ENCODE results near the gene AP2A2.

AP2A2 gene

DNA sequence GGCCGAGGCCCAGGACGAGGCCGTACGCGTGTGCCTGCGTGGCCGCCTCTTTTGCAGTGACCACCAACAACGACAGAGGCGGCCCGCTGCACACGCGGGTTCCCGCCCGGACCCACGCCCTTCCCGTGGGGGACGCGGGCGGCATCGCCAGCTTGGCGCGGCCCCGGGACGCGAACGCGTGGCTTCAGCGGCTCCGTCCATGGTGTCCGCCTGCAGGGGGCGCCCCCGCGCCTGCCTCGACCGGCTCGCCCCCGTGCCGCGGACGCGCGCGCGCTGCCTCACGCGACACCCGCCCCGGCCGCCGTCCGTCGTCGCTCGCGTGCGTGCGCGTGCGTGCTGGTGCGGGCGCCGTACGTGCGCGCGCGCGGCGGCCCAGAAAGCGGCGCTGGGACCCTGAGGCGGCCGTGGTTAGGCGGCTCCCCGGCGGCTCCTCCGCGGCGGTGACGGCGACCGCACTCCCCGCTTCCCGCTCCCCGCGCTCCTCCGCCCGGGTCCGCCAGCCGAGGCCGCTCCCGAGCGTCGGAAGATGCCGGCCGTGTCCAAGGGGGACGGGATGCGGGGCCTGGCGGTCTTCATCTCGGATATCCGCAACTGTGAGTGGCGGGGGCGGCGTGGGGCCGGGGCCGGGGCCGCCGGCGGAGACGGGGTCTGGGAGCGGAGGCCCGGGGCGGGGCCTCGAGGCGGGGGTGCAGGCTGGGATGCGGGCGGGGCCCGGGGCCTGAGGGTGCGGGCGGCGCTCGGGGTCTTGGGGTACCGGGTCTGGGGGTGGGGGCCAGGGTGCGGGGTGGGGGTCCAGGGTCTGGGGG lies at the start of gene AP2A2:
Gene AP2A2 (plus strand): TSS at position 375 of the 806 bp plus-strand sequence. CDS start 152 bp downstream, at position 527.
- DNase-seq: peak; percentile 84 to 95 (median 90)

DNA sequence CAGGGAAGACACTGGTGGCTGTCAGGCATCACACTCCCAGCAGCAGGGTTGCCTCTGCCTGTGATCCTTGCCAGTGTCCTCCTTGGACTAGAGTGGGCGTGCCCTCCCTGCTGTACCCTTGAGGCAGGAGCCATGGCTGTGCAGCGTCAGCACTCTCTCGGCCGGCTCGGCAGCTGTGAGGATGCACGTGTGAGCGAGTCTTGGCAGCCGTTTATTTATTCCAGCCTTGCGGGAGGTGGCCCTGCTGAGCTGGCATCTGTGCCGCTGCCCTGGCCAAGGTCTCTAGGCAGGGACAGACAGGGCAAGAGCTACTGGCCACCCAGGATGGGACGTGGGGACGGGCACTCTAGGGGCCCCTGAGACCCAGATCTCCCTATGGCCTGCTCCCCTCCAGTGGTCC lies 49.1 kb upstream of the AP2A2 start:
- no peak for DNase-seq

DNA sequence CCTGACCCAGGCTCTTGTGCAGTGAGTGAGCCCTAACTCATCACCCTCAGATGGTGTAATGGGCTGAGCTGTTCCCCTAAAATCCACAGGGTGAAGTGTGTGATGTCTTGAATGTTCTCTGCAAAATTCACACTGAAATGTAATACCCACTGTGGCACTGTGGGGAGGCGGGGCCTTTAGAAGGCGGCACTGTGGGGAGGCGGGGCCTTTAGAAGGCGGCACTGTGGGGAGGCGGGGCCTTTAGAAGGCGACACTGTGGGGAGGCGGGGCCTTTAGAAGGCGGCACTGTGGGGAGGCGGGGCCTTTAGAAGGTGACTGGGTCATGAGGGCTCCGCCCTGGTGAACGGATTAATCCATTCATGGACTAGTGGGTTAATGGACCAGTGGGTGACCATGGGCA lies 48.1 kb upstream of the AP2A2 start:
- no peak for DNase-seq

DNA sequence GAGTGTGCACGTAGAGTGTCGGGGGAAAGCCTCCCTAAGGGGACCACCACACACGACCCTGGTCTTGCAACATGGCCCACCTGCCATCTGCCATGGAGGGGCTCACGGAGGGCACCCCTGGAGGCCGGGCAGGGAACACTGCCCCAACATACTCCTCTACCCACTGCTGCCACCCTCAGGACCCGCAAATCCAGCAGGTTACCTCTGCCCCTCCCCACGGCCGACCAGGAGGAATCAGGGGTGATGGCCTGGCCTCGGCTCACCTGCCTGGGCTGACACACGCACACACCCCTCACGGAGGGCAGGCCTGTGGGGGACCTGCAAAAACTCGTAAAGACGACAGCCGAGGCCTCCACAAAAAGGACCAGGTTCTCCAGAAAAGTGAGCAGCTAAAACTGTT lies 45.2 kb upstream of the AP2A2 start:
- no peak for DNase-seq

DNA sequence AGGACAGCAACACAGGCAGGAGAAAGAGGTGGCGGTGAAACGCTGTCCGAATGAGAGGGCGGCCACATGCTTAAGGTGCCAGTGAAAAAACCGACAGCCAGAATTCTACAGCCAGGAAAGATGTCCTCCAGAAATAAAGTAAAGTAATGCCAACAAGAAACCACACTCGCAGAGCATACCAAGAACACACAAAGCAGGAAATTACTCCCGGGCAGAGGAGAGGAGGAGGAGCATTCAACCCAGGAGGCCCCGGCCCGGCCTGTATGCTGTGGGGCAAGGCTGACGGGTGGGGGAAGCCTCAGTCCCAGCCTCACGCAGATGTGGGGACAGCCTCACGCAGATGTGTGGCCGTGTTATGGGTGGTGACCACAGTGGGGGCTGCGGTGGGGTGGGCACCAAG lies 43.1 kb upstream of the AP2A2 start:
- no peak for DNase-seq

DNA sequence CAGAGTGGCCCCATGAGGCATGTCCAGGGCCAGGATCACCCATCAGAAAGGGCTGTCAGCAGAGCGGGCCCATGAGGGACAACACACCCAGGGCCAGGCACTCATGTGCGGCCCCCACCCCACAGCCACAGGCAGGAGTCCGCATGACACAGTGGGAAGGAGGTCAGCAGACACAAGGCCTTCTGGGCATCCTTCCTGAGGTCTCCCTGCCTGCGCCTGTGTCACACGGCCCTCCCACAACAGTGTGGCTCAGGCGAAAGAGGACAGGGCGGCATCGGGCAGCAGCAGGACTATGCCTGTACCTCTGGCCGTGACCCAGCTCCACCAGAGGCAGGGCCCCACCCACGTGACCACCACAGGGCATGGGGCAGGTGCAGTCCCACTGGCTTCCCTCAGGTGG lies 42.1 kb upstream of the AP2A2 start:
- DNase-seq: no peak

DNA sequence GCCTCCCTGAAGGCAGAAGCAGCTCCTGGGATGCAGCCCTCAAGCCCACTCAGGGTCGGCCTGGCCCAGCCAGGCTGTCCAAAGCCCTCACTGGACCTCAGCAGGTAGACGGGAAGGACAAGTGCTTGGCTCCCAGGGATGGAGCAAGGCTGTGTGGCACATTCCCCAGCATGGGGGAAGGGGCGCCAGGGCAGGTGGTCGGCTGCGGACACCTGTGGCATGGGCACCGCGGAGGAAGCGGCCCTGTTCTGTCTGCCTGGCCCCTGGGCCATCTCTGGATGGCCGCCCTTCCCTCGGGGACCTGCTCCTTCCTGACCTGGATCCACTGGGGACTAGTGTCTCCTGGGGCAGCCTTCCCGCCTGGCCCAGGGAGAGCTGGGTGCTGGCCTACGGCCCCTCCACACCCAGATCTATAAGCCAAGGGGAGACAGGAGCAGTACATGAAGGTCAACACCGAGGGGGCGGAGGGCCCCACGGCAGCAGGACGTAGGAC lies 41.0 kb upstream of the AP2A2 start:
- no peak for DNase-seq

DNA sequence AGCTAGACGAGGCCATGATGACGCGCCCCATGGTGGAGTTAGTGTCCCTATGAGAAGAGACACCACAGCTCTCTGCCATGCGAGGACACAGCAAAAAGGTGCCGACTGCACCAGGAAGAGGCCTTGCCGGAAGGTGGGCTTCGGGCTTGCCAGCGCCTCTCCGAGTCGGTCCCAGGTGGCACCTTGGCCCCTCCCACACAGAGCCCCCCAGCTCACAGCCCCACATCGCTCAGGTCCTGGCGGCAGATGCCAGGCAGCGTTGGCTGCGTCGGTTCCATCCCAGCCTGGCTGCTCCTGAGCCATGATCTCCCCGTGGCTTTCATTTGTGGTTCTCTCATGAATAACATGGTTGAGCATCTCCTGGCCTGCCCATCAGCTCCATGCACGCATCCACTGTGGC lies 39.1 kb upstream of the AP2A2 start:
- DNase-seq: no peak

DNA sequence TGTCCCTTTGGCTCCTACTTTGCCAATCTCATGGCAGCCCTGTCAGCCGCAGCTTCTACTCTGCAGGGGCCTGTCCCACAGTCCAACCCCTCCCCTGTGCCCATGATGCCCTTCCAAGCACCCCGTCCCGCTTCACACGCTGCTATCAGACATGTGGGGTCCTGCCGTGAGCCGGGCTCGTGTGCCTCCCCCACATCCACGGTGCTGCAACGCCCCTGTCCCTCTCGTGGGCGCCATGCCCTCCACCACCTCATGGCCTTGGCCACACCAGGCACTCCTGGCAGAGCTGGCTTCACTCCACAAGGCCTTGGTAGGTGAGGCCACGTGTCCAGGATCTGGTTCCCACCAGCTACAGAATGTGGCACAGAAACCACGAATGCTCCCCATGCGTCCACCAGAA lies 38.1 kb upstream of the AP2A2 start:
- no peak for DNase-seq

DNA sequence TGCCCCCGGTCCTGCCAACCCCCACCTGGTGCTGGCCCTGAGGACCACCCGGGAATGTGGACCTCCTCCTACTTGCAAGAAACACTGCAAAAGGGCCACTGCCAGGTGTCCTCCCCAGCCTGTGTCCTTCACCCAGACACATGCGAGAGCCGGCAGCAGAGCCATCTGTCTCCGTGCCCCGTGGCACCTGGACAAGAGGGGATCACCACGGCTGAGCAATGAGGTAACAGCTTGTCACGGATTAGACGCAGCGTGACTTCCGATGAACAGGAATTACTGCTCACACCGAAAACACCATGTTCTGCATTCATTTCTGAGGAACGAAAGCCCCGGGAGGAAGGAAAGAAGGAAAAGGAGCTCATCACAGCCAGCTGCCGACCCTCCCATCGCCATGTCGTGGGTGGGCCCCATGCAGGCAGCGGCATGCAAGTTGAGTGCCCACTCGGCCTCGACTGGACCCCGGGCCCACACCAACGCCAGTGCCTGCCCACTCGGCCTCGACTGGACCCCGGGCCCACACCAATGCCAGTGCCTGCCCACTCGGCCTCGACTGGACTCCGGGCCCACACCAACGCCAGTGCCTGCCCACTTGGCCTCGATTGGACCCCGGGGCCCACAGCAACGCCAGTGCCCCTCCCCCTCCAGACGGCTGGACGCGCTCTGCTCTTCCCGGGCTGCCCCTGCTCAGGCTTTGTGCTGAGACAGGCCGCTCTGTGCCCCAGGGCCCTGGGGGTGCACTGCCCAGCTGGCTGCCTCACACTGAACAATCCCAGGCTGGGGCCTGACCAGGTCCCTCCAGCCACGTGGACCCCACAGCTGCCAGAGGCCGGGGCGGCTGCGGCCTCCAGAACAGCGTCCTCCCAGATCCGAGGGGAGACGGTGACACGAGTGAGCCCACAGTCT lies 37.1 kb upstream of the AP2A2 start:
- no peak for DNase-seq

DNA sequence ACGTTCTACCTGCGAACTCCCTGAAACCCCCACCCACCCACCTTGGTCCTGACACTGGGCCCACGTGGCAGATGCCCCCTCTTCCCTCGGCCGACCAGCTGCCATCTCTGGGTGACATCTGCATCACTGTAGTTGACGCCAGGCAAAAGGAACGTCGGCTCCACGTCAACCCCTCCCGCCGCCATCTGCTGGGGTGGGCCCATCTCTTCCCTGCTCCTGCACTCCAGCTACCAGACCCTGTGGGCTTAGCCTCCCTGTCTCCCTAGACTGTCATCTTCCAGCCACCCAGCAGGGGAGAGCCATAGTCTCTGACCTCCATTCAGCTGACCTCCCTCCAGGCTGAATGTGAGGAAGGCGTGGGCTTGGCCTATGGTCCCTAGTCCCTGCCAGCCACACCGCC lies 36.4 kb upstream of the AP2A2 start:
- DNase-seq: no peak

DNA sequence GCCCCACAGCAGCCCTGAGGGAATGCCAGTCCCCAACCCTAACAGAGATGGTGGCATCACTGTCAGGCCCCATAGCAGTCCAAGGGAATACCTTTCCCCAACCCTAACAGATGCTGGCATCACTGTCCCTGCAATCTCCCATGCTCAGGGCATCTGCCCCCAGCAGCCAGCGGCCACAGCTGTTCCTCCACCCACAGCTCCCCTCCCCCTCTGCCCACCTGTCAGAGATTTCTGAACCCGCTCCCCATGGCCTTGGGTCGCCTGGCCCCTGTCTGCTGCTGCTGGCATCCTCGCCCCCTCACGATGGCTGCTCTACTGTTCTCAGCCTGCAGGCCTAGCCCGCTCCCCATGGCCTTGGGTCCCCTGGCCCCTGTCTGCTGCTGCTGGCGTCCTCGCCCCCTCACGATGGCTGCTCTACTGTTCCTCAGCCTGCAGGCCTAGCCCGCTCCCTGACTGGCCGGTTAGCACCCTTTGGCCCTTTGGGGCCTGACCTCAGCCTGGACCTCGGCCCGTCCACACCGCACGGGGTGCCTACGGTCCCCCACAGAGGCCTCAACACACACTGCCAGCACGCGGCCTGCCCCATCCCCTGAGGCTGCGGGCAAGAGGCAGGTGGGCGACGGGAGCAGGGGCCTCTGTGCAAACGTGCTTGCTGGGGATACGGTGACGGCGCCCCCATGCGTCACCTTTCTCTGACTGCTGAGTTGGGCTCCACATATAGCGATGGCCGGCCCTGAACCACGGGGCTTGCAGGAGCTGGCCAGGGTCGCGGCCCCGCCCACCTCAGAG lies 35.8 kb upstream of the AP2A2 start:
- no peak for DNase-seq

DNA sequence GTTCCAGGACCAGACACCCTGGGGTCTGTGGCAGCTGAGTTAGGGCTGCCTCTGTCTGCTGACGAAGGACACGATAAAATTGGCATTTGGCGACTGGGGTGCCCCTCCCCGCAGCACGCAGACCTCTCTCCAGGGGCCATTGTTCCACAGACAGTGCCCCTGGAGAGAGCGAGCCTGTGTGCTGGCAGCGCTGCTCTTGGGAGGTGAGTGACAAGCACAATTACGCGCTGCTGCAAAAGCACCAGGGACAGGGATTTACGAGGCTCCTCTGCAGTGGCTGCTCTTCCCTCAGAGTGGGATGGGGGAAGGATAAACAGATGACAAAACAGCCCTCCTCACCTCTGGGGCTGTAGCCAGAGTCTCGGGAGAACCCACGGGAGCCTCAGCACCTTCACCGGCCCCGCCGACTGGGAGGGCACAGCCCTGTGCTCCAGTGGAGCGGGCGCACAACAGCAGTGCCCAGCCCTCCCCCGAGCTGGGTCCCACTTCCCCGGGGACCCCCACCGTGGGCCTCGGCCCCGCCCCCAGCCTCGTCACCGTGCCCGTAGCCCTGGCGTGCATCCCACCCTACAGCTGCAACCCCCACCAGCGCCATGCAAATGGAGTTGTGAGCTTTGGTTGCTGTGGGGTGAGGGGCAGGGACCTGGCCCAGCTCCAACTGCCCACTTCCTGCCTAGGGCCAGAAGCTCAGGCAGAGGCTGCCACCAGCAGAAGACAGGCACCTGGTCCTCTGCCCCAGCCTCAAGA lies 34.7 kb upstream of the AP2A2 start:
- DNase-seq: no peak

DNA sequence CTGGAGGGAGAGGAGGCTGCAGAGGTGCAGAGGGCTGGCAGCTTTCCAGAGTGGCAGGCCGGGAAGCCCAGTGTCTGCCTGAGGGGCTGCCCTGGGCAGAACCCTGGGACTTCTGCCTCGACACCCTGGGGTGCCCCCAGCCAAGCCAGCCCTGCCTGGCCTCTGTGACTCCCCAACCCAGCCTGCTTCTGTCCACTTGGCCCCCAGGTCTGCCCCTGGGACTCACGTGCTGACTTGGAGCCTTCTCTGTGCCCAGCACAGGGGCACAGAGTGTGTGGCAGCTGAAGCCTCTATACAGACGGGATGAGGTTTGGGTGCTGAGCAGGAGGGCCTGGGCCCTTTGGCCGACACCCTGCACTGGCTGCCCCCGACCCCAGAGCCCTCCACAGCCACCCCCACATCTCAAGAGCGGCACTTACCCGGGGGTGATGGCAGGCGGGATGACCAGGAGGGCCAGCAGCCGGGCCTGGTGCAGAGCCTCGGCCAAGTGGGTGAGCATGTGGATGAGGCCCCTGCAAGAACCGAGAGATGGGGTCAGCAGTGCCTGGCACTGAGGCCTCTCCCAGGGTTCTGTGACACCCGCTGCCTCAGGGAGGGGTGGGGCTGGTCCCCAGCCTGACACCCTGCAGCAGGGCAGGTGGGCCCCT lies 32.5 kb upstream of the AP2A2 start:
- DNase-seq: no peak

DNA sequence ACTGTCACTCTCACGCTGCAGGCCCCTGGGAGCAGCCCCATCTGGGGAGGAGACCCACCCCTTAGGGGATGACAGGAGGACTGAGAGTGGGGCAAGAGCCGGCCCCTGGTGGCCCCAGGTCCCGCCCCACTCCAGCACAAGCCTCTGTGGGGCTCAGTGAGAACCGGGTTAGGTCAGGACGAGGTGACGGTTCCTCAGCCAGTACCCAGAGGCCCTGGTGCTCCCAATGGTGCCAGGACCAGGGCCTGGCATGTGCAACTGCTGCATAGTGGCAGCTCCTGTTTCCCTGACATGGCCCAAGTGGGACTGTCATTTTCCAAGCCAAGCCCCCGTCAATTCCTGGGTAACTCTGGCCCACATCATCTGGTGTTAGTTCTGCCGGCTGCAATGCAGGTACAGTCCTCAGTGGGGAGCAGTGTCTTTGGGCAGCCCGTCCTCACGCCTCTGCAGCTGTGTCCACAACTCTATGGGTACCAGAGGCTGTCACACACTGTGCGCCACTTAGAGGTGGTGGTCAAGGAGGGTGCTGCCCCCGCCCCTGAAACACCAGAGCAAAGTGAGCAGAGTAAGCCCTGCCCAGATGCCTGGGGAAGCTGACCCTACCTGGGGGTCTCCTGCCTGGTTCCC lies 31.0 kb upstream of the AP2A2 start:
- DNase-seq: no peak

DNA sequence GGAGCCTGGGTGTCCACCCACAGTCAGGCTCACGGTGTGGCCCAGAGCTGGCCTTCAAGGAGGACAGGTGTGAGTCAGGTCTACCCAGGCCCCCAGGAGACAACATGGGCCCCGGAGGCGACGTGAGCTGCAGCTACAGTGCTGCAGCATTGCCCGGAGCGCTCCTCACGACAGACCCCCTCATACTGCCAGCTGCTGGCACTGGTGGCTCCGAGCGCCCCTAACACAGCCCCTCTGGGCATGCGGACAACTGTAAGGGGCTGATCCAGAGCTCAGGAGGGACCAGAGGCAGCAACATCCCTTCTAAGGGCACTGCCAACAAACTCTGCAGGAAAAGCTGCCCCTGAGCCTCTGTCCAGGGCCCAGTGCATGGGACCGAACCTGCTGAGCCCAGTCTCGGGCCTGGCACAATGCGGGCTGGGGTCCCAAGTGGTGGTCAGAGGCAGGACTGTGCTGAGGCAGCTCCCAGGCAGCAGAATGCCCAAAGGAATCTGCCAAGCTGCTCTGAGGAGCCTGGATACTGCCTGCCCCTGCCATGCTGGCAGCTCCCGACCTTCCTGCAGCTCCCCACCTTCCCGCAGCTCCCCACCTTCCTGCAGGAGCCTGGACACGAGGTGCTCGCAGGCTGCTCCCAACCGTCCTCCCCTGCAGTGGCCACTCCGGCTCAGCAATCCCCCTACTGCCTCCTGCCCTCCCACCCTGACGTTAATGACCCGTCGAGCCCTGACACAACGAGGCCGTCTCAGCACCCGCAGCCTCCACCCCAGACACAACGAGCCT lies 30.1 kb upstream of the AP2A2 start:
- DNase-seq: no peak

DNA sequence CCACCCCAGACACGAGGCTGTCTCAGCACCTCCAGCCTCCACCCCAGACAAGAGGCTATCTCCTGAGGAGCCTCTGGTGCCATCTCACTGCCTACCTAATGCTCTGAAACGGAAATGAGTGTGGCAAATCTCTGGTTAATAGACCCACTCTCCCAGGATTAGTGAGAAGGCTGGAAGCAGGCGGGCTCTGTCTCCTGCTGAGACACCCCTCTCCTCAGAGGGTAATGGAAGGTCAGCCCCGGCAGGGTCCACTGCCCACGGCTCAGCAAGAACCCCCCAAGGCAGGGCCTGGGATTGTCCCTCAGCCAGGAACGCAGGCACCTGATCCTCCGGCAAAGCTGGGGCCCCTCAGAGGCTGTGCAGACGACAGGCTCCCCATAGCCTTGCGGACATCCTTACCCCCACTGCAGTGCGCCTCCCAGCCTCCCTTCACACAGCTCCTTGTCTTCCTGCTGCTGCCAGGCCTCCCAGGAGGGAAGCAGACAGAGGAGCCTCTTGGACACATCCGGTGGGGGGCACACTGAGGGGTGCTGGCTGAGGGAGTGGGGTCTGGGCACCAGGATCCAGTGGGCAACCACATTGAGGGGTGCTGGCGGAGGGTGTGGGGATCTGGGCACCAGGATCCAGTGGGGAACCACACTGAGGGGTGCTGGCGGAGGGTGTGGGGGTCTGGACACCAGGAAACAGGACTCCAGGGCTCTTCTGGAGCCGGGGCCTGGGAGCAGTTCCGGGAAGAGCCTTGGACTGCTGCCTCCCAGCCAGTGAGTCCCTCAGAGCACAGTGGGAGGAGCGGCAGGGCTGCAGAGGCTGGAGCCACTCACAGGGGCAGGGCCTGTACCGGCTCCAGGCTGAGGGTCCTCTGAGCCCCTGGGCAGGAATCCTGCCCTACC lies 28.2 kb upstream of the AP2A2 start:
- no peak for DNase-seq

DNA sequence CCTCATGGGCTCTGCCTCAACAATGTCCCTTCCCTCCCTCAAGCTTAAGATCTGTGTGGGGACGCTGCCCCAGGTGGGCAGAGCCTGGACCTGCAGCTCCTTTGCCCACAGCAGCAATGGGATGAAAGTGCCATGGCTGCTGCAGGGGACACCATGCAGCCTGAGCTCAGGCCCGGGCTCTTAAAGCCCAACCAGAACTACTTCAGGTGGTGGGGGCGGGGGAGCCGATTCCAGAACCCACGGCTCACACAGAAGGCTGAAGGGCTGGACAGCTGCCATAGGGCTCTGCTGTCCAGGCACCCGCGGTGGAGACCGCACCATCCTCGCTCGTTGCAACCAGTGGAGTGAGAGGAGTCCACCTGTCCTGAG lies 27.5 kb upstream of the AP2A2 start:
- no peak for DNase-seq

DNA sequence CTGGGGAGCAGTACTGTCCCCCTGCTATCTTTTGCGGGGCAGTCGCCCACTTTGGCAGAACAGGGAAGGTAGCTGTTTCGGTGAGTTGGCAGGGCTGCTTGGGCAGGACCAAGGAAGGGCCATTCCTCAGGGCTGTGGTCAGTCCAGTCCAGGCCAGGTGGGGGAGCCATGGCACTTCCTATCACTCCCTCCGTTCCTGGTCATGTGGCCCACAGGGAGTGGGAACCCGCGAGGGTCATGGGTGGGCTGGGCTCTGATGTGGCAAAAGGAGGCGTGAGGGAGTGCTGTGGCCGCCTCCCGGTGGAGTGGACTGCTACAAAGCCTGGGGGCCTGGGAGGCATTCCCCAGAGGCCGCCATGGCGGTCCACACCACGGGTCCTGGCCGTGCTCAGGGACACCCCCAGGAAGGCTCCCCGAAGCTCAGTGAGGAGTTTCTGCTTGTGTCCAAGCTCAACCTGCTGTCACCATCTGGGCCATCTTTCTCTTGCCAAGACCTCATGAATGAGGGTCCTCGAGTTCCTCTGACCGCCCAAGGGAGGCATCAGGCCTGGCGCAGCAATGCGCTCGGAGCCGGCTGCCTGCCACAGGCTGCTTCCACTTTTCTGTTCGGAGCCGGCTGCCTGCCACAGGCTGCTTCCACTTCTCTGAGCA lies 27.0 kb upstream of the AP2A2 start:
- no peak for DNase-seq
